NCI-H69 (cell line): Measurements from ENCODE around the gene CPXM2.

Source experiments
- DNase-seq: peaks from one replicate; lab custom pipeline; 2025; lab: John Stamatoyannopoulos, UW

Gene CPXM2

GRCh38 chr10:123904834-123905409, 13.3 kb upstream of the CPXM2 start:
- DNase-seq, result no peak

- DNase-seq, result no peak
These were observed 12.0 kb upstream of the CPXM2 start for GRCh38 chr10:123903621-123904020.

DNA sequence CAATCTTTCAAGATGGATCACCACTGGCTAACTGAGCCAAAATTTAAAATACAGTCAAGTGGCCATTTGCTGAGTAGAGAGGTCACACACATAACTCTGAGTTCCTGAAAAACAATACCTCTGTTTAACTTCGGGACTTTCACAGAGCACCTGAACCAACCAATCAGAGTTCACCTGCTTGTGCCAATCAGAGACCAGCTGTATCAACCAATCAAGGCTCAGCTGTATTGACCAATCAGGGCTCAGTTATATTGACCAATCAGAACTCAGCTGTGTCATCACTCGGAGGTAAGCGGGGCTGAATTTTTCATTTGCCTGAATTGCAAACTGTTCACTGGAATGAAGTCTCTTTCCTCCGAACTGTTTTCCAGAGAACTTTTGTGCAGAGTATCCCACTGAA, 10.0 kb upstream of the CPXM2 start:
- no peak for DNase-seq

GRCh38 chr10:123897146-123897545, 5.5 kb upstream of the CPXM2 start:
- DNase-seq, result no peak

DNA sequence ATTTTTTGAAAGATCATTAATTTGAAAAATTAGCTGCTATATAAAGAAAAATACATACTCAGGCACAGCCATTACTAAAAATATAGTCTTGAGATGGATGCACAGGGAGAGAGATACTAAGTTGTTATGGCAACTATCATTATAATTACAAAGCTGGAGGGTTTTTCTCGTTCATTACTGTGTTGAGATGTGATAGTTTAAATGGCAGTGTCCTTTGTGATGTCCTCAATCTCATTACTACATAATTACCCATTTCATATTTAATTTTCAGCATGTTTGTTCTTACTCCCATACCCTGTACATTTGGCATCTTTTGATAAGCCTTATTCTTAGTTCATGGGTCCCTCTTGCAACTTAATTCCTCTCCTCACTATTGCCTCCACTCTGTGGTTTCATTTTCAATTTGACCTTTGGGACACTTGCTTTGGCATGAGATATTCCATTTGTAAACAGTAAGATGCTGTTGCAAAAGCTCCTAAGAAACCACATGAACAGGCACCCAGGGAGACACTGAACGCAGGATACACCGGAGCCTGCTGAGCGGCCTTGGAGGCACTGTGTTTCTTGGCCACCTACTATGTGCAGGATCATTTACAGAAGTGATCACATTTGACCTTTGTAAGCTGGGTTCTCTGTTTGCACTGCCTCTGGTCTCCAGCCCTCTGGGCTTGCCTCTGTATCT, 4.8 kb upstream of the CPXM2 start:
- DNase-seq, result no peak

DNA sequence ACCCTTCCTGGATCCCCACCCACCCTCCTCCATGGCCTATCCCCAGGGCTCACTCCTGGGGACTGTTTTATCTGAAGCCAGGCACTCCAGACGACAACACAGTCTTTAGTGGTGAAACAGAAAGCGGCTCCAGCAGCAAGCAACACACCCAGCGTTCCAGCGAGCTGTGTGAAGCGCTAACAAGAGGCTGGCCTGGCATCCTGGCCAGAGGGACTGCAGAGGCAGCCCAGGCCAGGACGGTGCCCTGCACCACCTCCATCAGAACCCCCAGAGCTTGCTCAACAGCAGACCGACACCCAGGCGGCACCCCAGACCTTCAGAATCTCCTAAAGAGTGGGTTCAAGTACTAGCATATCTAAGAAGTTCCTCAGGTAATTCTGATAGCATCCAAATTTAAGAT, 2.0 kb upstream of the CPXM2 start:
- no peak for DNase-seq

- DNase-seq, result no peak
These were observed 857 bp downstream of the CPXM2 start for GRCh38 chr10:123890756-123891143.

GRCh38 chr10:123890226-123890625, 1.4 kb downstream of the CPXM2 start:
- no peak for DNase-seq

DNA sequence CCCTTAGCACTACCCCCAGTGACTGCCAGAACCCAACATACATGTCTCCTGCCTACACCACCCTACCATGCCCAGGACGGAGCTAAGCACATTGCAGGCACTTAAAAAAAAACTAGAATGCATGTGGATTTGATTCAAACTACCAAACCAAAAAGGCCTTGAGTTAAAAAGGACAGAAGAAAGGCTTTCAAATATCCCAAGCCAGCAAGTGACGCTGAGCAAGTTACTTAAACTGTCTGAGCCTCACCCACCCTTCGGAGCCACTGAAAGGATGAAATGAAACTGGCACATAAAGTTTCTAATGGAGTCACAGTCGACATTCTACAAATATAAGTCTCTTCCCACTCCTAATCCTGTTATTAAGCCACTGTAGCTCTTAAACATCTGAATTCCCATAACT, 1.8 kb downstream of the CPXM2 start:
- no peak for DNase-seq

- no peak for DNase-seq
These were observed 2.9 kb downstream of the CPXM2 start for GRCh38 chr10:123888751-123889150.

DNA sequence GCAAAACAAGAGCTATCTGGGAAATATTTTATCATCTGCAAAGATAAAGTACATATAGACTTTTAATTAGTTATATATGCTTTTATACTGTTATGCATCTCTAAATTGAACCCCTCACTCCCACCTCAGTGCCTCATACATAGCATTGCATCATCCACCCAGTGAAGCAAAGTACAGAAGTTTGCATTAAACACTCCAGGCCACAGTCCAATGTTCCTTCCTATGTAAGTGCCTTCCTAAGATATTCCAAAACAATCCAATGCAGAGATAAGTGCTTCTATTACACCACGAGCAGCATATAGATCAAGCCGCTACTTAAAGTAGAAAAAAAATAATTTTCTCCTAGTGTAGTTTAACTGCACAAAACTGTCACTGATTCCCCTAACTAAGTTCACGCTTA, 3.4 kb downstream of the CPXM2 start:
- DNase-seq, result no peak

- DNase-seq, result no peak
These were observed 5.3 kb downstream of the CPXM2 start for GRCh38 chr10:123886292-123886691.

- no peak for DNase-seq
These were observed 6.0 kb downstream of the CPXM2 start for GRCh38 chr10:123885406-123886170.

DNA sequence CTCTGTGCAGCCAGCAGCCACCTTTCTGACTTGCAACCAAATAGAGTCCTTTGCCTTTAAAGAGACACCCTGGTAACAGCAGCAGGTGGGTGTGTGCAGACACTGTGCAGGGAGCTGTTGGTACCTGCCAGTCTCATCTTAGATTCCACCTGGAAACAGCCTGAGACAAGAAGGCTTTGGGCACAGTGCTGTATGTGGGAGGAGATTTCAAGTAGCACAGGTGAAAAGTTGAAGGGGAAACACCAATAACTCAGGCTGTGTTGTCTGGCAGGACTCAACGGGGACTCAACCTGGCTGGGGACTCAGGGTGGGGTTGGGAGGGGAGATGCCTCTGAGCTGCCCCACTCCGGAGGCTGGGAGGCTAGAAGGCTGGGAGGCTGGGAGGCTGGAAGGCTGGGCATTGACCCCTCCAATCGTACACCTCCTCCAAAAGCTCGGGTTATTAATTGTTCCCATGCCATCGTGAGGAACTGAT, 6.7 kb downstream of the CPXM2 start:
- no peak for DNase-seq

GRCh38 chr10:123884351-123884906, 7.2 kb downstream of the CPXM2 start:
- DNase-seq, result no peak

DNA sequence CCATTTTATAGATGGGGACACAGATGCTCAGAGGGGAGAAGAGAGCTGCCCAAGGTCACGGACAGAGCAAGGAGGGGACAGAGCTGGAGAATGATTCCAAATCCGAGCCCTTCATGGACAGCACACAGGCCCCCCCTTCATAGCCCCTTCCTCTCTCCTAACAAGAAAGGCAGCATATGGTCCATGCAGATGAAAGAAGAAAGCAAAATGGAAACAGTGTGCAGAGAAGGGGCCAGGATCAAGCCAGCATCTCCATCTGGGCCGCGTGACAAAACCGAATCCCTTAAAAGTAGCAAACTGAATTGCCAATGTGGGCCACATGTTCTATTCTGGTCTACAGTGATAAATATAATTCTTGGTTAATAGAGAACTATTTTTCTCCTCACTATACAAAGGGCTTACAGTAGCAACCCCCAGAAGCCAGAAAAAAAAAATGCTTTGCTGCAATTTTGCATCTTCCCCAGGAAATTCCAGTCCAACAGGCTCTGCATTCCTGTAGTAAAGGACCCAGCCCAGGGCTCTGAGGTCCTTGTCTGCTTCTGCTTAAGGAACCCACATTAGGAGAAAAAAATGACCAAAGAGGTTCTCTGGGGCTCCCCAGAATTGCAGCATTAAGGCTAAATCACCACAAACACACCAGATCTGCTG, 7.8 kb downstream of the CPXM2 start:
- DNase-seq, result no peak

DNA sequence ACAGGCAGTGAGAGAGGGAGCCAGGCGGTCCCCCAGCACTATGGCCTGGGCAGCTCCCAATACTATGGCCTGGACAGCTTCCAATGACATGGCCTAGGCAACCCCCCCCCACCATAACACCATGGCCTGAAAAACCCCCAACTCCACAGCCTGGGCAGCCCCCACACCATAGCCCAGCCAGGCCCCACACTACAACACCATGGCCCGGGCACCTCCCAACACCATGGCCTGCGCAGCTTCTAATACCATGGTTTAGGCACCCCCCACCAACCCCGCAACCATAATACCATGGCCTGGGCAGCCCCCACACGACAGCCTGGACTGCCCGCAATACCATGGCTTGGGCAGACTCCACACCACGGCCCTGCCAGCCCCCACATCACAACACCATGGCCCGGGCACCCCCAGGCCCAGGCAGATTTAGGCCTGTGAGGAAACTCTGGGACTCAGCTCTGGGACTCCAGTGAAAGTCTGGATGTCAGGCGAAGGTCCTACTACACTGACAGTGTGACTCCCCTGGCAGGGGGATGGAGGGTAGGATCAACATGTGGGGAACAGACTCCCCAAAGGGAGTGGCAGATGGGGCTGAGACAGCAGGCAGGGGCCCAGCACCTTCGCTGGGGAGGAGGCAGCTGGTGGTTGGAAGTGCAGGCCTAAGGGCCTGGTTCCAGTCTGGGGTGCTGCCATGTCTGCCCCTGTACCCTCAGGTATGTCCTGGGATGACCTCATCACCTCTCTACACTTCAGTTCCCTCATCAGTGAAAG, 8.7 kb downstream of the CPXM2 start:
- no peak for DNase-seq

GRCh38 chr10:123882177-123882576, 9.4 kb downstream of the CPXM2 start:
- no peak for DNase-seq

GRCh38 chr10:123879606-123880257, 11.9 kb downstream of the CPXM2 start:
- DNase-seq, result no peak

DNA sequence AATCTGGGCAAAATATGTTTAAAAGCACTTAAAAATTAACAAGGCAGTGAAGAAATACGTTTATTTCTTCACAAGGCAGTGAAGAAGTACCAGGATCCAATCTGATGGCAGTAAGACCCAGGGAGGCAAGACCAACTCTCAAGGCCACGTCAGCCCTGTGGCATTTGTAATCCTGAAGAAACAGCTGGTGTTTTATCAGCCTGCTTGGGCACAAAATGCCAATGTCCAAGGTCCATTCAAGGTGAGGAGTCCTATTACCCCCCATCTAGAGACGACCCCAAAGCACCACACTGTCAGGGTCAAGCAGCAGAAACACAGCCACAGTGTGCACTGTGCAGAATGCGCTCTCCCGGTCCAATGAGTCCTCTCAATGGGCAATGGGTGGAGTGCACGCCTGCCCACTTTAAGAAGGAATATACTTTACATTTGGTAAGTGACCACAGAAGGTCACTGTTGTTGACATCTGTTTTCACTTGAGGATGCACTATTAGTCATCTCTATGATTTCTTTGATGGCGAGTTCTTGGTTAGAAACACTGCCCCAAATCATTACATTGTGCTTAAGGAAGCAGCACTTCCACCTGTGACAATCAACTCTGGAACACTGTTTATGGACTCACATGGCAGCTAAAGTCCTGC, 12.8 kb downstream of the CPXM2 start:
- DNase-seq, result no peak

DNA sequence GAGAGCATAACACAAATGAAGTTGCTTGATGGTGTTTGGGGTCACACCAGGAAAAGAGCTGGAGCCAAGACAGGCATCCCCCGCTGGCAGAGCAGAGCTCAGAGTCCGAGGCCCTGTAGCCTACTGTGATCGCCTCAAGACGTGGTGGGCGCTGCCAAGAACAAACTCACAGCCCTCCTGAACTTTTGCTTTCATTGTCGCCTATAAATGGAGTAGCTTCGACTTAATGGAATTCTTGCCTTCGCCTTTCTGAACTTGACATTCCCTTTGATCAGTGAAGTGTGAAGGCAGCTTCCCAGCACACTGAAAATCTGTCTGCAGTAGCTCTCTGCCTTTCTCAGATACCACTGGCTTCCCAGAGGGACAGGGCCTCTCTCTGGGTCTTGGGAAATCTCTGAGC, 21.3 kb downstream of the CPXM2 start:
- no peak for DNase-seq
